ENCODE data around the gene SEMA4C.

Gene SEMA4C

GRCh38 chr2:96832408-96832753 is 37.5 kb downstream of the SEMA4C start:
- no peak for TF ChIP-seq CTCF (IDR thresholded peaks at IDR 0.05; ENCODE audit: control insufficient read depth, extremely low read depth, insufficient read depth)
- DNase-seq (ENCODE audit: low read depth): no peak
- H3K4me3 ChIP-seq (ENCODE audit: low read depth, low read length): no peak overlapping the region

- no peak for TF ChIP-seq CTCF (IDR thresholded peaks at IDR 0.05; ENCODE audit: control insufficient read depth, extremely low read depth, insufficient read depth)
- DNase-seq (ENCODE audit: low read depth): no peak
- H3K4me3 ChIP-seq (ENCODE audit: low read depth, low read length): no peak overlapping the region
Measured at GRCh38 chr2:96831679-96832078, 38.2 kb downstream of the SEMA4C start.

- no peak for TF ChIP-seq CTCF (IDR thresholded peaks at IDR 0.05; ENCODE audit: control insufficient read depth, extremely low read depth, insufficient read depth)
- no peak for DNase-seq (ENCODE audit: low read depth)
- H3K4me3 ChIP-seq (ENCODE audit: low read depth, low read length): no peak overlapping the region
Measured at GRCh38 chr2:96830044-96830562, 39.8 kb downstream of the SEMA4C start.

GRCh38 chr2:96828874-96829273 is 41.0 kb downstream of the SEMA4C start:
- H3K4me3 ChIP-seq (ENCODE audit: low read depth, low read length): no peak overlapping the region
- no peak for DNase-seq (ENCODE audit: low read depth)
- no peak for TF ChIP-seq CTCF (IDR thresholded peaks at IDR 0.05; ENCODE audit: control insufficient read depth, extremely low read depth, insufficient read depth)

- no peak for TF ChIP-seq CTCF (IDR thresholded peaks at IDR 0.05; ENCODE audit: control insufficient read depth, extremely low read depth, insufficient read depth)
- H3K4me3 ChIP-seq (ENCODE audit: low read depth, low read length): no peak overlapping the region
- no peak for DNase-seq (ENCODE audit: low read depth)
Measured at GRCh38 chr2:96828436-96828835, 41.4 kb downstream of the SEMA4C start.

- no peak for TF ChIP-seq CTCF (IDR thresholded peaks at IDR 0.05; ENCODE audit: control insufficient read depth, extremely low read depth, insufficient read depth)
Measured at GRCh38 chr2:96826546-96827278, 43.2 kb downstream of the SEMA4C start.

GRCh38 chr2:96825057-96825456 is 44.8 kb downstream of the SEMA4C start:
- TF ChIP-seq CTCF (IDR thresholded peaks at IDR 0.05; ENCODE audit: control insufficient read depth, extremely low read depth, insufficient read depth): no peak
- DNase-seq (ENCODE audit: low read depth): no peak
- H3K4me3 ChIP-seq (ENCODE audit: low read depth, low read length): no peak overlapping the region

More at GRCh38 chr2:96826546-96827278, 43.2 kb downstream of the SEMA4C start:
- H3K4me3 ChIP-seq (ENCODE audit: low read depth, low read length): no peak overlapping the region
- DNase-seq (ENCODE audit: low read depth): no peak

Data from LNCaP clone FGC (cell line).